ENCODE measurements around the gene COMMD3.

Gene COMMD3

GRCh38 chr10:22320591-22321155, 4.5 kb downstream of the COMMD3 start, which contains the start of gene BMI1:
TSS of gene BMI1 (plus strand) at chr10:22321099. CDS start at chr10:22326450, 5,351 bp downstream.
- DNase-seq = peak; percentile 53

- peak; percentile 73 for DNase-seq
Measured at GRCh38 chr10:22321156-22321923, 5.2 kb downstream of the COMMD3 start.

GRCh38 chr10:22321924-22322640, 5.9 kb downstream of the COMMD3 start:
- no peak for DNase-seq

- DNase-seq = no peak
Measured at GRCh38 chr10:22322641-22323160, 6.5 kb downstream of the COMMD3 start.

GRCh38 chr10:22323538-22324305, 7.5 kb downstream of the COMMD3 start:
- no peak for DNase-seq

- no peak for DNase-seq
Measured at GRCh38 chr10:22324413-22324812, 8.2 kb downstream of the COMMD3 start.

GRCh38 chr10:22324893-22325271, 8.7 kb downstream of the COMMD3 start:
- no peak for DNase-seq

GRCh38 chr10:22325272-22326144, 9.3 kb downstream of the COMMD3 start:
- peak; percentile 67 for DNase-seq

- DNase-seq = no peak
Measured at GRCh38 chr10:22326145-22326702, 10.0 kb downstream of the COMMD3 start.

- DNase-seq = no peak
Measured at GRCh38 chr10:22329150-22329549, 13.0 kb downstream of the COMMD3 start.

GRCh38 chr10:22332116-22332692, 16.0 kb downstream of the COMMD3 start:
- DNase-seq = no peak

GRCh38 chr10:22333167-22333974, 17.2 kb downstream of the COMMD3 start:
- DNase-seq = no peak

- no peak for DNase-seq
Measured at GRCh38 chr10:22333975-22334282, 17.7 kb downstream of the COMMD3 start.

GRCh38 chr10:22334414-22335172, 18.4 kb downstream of the COMMD3 start:
- no peak for DNase-seq

GRCh38 chr10:22335173-22335933, 19.2 kb downstream of the COMMD3 start:
- DNase-seq = peak; percentile 58

GRCh38 chr10:22338185-22338900, 22.2 kb downstream of the COMMD3 start:
- no peak for DNase-seq

- no peak for DNase-seq
Measured at GRCh38 chr10:22338931-22339330, 22.7 kb downstream of the COMMD3 start.

- DNase-seq = no peak
Measured at GRCh38 chr10:22339761-22340328, 23.7 kb downstream of the COMMD3 start.
